ENCODE results near the gene KLHL24. TPM values are rescaled to one million over a fixed set of nuclear protein-coding genes. Genes with fewer than 3 reads are reported as not detected.
"Not testable (repeated sequence)": the region's sequence is repeated elsewhere in the genome, so short reads cannot be mapped to it uniquely, and the experiment has no call there.

Gene KLHL24
- polyA plus RNA-seq, 4 donors = 8.1 to 41.4 (median 12.4) TPM

- WGBS, 3 donors = 59 to 78% (median 63%) methylated on average over 14 of the region's 14 CpGs
- H3K27me3 ChIP-seq (ENCODE audit: control insufficient read depth in 3 of 3, insufficient read depth in 3 of 3, low read length in 3 of 3); H3K9me3 ChIP-seq (ENCODE audit: control insufficient read depth in 2 of 2, insufficient read depth in 1 of 2, low read depth in 1 of 2, low read length in 1 of 2); FAIRE-seq; H3K4me1 ChIP-seq (ENCODE audit: control insufficient read depth in 3 of 3, insufficient read depth in 2 of 3, low read depth in 1 of 3, low read length in 2 of 3); DNase-seq: not testable (repeated sequence)
- peaks cover 0 to 11% (median 0%) of the 10 kb centered on the region in 3 donors for H3K36me3 ChIP-seq (ENCODE audit: control insufficient read depth in 3 of 3, insufficient read depth in 2 of 3, low read depth in 1 of 3, low read length in 3 of 3)
- peak overlapping the region in 1 of 3 donors; percentile 96 for H3K4me3 ChIP-seq (ENCODE audit: low read depth in 1 of 3, low read length in 3 of 3)
- H3K27ac ChIP-seq (ENCODE audit: low read depth in 1 of 3, low read length in 2 of 3) = peak overlapping the region in 1 of 3 donors; percentile 99
Measured at GRCh38 chr3:183637633-183638032, 2.2 kb downstream of the KLHL24 start.

GRCh38 chr3:183638101-183638852 is 2.9 kb downstream of the KLHL24 start:
- 52 to 55% (median 52%) methylated on average over 6 of the region's 6 CpGs for WGBS, 3 donors
- Histone ChIP-seq H3K27ac (ENCODE audit: low read depth in 1 of 3, low read length in 2 of 3) (peak overlapping the region in 1 of 3 donors; percentile 99), H3K4me3 (ENCODE audit: low read depth in 1 of 3, low read length in 3 of 3) (no peak overlapping the region), H3K27me3 (ENCODE audit: control insufficient read depth in 3 of 3, insufficient read depth in 3 of 3, low read length in 3 of 3) (no peaks in the 10 kb centered on the region), H3K4me1 (ENCODE audit: control insufficient read depth in 3 of 3, insufficient read depth in 2 of 3, low read depth in 1 of 3, low read length in 2 of 3) (peaks cover 0 to 6% (median 3%) of the 10 kb centered on the region in 3 donors), H3K36me3 (ENCODE audit: control insufficient read depth in 3 of 3, insufficient read depth in 2 of 3, low read depth in 1 of 3, low read length in 3 of 3) (peaks cover 0 to 14% (median 0%) of the 10 kb centered on the region in 3 donors), H3K9me3 (ENCODE audit: control insufficient read depth in 2 of 2, insufficient read depth in 1 of 2, low read depth in 1 of 2, low read length in 1 of 2) (no peaks in the 10 kb centered on the region)
- DNase-seq (peak in 1 of 2 donors; percentile 9), FAIRE-seq (no peak)

- 89 to 95% (median 90%) methylated on average over 11 of the region's 11 CpGs for WGBS, 3 donors
- H3K36me3 ChIP-seq (ENCODE audit: control insufficient read depth in 3 of 3, insufficient read depth in 2 of 3, low read depth in 1 of 3, low read length in 3 of 3) = peaks cover 0 to 17% (median 0%) of the 10 kb centered on the region in 3 donors
- FAIRE-seq; H3K4me1 ChIP-seq (ENCODE audit: control insufficient read depth in 3 of 3, insufficient read depth in 2 of 3, low read depth in 1 of 3, low read length in 2 of 3); H3K27ac ChIP-seq (ENCODE audit: low read depth in 1 of 3, low read length in 2 of 3); DNase-seq; H3K4me3 ChIP-seq (ENCODE audit: low read depth in 1 of 3, low read length in 3 of 3); H3K9me3 ChIP-seq (ENCODE audit: control insufficient read depth in 2 of 2, insufficient read depth in 1 of 2, low read depth in 1 of 2, low read length in 1 of 2); H3K27me3 ChIP-seq (ENCODE audit: control insufficient read depth in 3 of 3, insufficient read depth in 3 of 3, low read length in 3 of 3): not testable (repeated sequence)
Measured at GRCh38 chr3:183640635-183641034, 5.2 kb downstream of the KLHL24 start.

- Histone ChIP-seq H3K4me3 (ENCODE audit: low read depth in 1 of 3, low read length in 3 of 3) (no peak overlapping the region), H3K27me3 (ENCODE audit: control insufficient read depth in 3 of 3, insufficient read depth in 3 of 3, low read length in 3 of 3) (no peaks in the 10 kb centered on the region), H3K36me3 (ENCODE audit: control insufficient read depth in 3 of 3, insufficient read depth in 2 of 3, low read depth in 1 of 3, low read length in 3 of 3) (peaks cover 0 to 20% (median 0%) of the 10 kb centered on the region in 3 donors), H3K27ac (ENCODE audit: low read depth in 1 of 3, low read length in 2 of 3) (no peak overlapping the region), H3K4me1 (ENCODE audit: control insufficient read depth in 3 of 3, insufficient read depth in 2 of 3, low read depth in 1 of 3, low read length in 2 of 3) (peaks cover 0 to 3% (median 3%) of the 10 kb centered on the region in 3 donors), H3K9me3 (ENCODE audit: control insufficient read depth in 2 of 2, insufficient read depth in 1 of 2, low read depth in 1 of 2, low read length in 1 of 2) (no peaks in the 10 kb centered on the region)
- DNase-seq = no peak
- no peak for FAIRE-seq
- WGBS, 3 donors = 49 to 82% (median 69%) methylated on average over 2 of the region's 2 CpGs
Measured at GRCh38 chr3:183641882-183642281, 6.5 kb downstream of the KLHL24 start.

GRCh38 chr3:183644244-183644643 is 8.8 kb downstream of the KLHL24 start:
- H3K27ac ChIP-seq (ENCODE audit: low read depth in 1 of 3, low read length in 2 of 3) = no peak overlapping the region
- H3K9me3 ChIP-seq (ENCODE audit: control insufficient read depth in 2 of 2, insufficient read depth in 1 of 2, low read depth in 1 of 2, low read length in 1 of 2) = no peaks in the 10 kb centered on the region
- H3K36me3 ChIP-seq (ENCODE audit: control insufficient read depth in 3 of 3, insufficient read depth in 2 of 3, low read depth in 1 of 3, low read length in 3 of 3) = peaks cover 0 to 25% (median 0%) of the 10 kb centered on the region in 3 donors
- no peaks in the 10 kb centered on the region for H3K4me1 ChIP-seq (ENCODE audit: control insufficient read depth in 3 of 3, insufficient read depth in 2 of 3, low read depth in 1 of 3, low read length in 2 of 3)
- H3K4me3 ChIP-seq (ENCODE audit: low read depth in 1 of 3, low read length in 3 of 3) = no peak overlapping the region
- DNase-seq (no peak), FAIRE-seq (no peak)
- WGBS, 3 donors = 71 to 97% (median 90%) methylated on average over 1 of the region's 1 CpG
- no peaks in the 10 kb centered on the region for H3K27me3 ChIP-seq (ENCODE audit: control insufficient read depth in 3 of 3, insufficient read depth in 3 of 3, low read length in 3 of 3)

GRCh38 chr3:183645254-183645653 is 9.8 kb downstream of the KLHL24 start:
- H3K36me3 ChIP-seq (ENCODE audit: control insufficient read depth in 3 of 3, insufficient read depth in 2 of 3, low read depth in 1 of 3, low read length in 3 of 3) = peaks cover 0 to 22% (median 0%) of the 10 kb centered on the region in 3 donors
- no peak overlapping the region for H3K27ac ChIP-seq (ENCODE audit: low read depth in 1 of 3, low read length in 2 of 3)
- H3K9me3 ChIP-seq (ENCODE audit: control insufficient read depth in 2 of 2, insufficient read depth in 1 of 2, low read depth in 1 of 2, low read length in 1 of 2) = peaks cover 0 to 2% of the 10 kb centered on the region in 2 donors
- DNase-seq (no peak), FAIRE-seq (no peak)
- 97 to 100% (median 98%) methylated on average over 2 of the region's 2 CpGs for WGBS, 3 donors
- no peaks in the 10 kb centered on the region for H3K4me1 ChIP-seq (ENCODE audit: control insufficient read depth in 3 of 3, insufficient read depth in 2 of 3, low read depth in 1 of 3, low read length in 2 of 3)
- no peak overlapping the region for H3K4me3 ChIP-seq (ENCODE audit: low read depth in 1 of 3, low read length in 3 of 3)
- H3K27me3 ChIP-seq (ENCODE audit: control insufficient read depth in 3 of 3, insufficient read depth in 3 of 3, low read length in 3 of 3) = no peaks in the 10 kb centered on the region

GRCh38 chr3:183650554-183650953 is 15.1 kb downstream of the KLHL24 start:
- 97 to 99% (median 98%) methylated on average over 4 of the region's 4 CpGs for WGBS, 3 donors
- Histone ChIP-seq H3K9me3 (ENCODE audit: control insufficient read depth in 2 of 2, insufficient read depth in 1 of 2, low read depth in 1 of 2, low read length in 1 of 2) (peaks cover 3 to 39% of the 10 kb centered on the region in 2 donors), H3K27ac (ENCODE audit: low read depth in 1 of 3, low read length in 2 of 3) (no peak overlapping the region), H3K36me3 (ENCODE audit: control insufficient read depth in 3 of 3, insufficient read depth in 2 of 3, low read depth in 1 of 3, low read length in 3 of 3) (peaks cover 6 to 29% (median 23%) of the 10 kb centered on the region in 3 donors), H3K4me1 (ENCODE audit: control insufficient read depth in 3 of 3, insufficient read depth in 2 of 3, low read depth in 1 of 3, low read length in 2 of 3) (no peaks in the 10 kb centered on the region), H3K27me3 (ENCODE audit: control insufficient read depth in 3 of 3, insufficient read depth in 3 of 3, low read length in 3 of 3) (no peaks in the 10 kb centered on the region), H3K4me3 (ENCODE audit: low read depth in 1 of 3, low read length in 3 of 3) (no peak overlapping the region)
- FAIRE-seq = no peak
- DNase-seq = no peak

- no peaks in the 10 kb centered on the region for H3K27me3 ChIP-seq (ENCODE audit: control insufficient read depth in 3 of 3, insufficient read depth in 3 of 3, low read length in 3 of 3)
- no peaks in the 10 kb centered on the region for H3K4me1 ChIP-seq (ENCODE audit: control insufficient read depth in 3 of 3, insufficient read depth in 2 of 3, low read depth in 1 of 3, low read length in 2 of 3)
- peaks cover 3 to 48% of the 10 kb centered on the region in 2 donors for H3K9me3 ChIP-seq (ENCODE audit: control insufficient read depth in 2 of 2, insufficient read depth in 1 of 2, low read depth in 1 of 2, low read length in 1 of 2)
- no peak overlapping the region for H3K27ac ChIP-seq (ENCODE audit: low read depth in 1 of 3, low read length in 2 of 3)
- WGBS, 3 donors = 82 to 96% (median 92%) methylated on average over 6 of the region's 6 CpGs
- no peak for FAIRE-seq
- H3K36me3 ChIP-seq (ENCODE audit: control insufficient read depth in 3 of 3, insufficient read depth in 2 of 3, low read depth in 1 of 3, low read length in 3 of 3) = peaks cover 6 to 27% (median 25%) of the 10 kb centered on the region in 3 donors
- H3K4me3 ChIP-seq (ENCODE audit: low read depth in 1 of 3, low read length in 3 of 3) = no peak overlapping the region
- peak in 1 of 2 donors; percentile 23 for DNase-seq
Measured at GRCh38 chr3:183653209-183654064, 18.0 kb downstream of the KLHL24 start.

Measured in small intestine (tissue), 7 donors.